Measurements from ENCODE around the gene PRKCA. TPM values are rescaled to one million over a fixed set of nuclear protein-coding genes. Genes with fewer than 3 reads are reported as not detected.

Gene PRKCA
- total RNA-seq, 1 donor from 2014 or later: 29.0 TPM

GRCh38 chr17:66432996-66433551 lies 130.7 kb downstream of the PRKCA start:
- H3K4me1 ChIP-seq: peaks cover 36% of the 10 kb centered on the region
- intact Hi-C loops (cut with DNase I): no loop called here
- no peaks in the 10 kb centered on the region for H3K27me3 ChIP-seq (ENCODE audit: low read depth)
- no peak overlapping the region for H3K27ac ChIP-seq
- ATAC-seq: no peak
- no peaks in the 10 kb centered on the region for H3K36me3 ChIP-seq
- no peak overlapping the region for H3K4me3 ChIP-seq
- TF ChIP-seq CTCF (IDR thresholded peaks at IDR 0.05): no peak
- no peak for DNase-seq
- H3K9me3 ChIP-seq: no peaks in the 10 kb centered on the region

- no peak for TF ChIP-seq CTCF (IDR thresholded peaks at IDR 0.05)
- no peak for ATAC-seq
- H3K4me1 ChIP-seq: peaks cover 35% of the 10 kb centered on the region
- intact Hi-C loops (cut with DNase I): no loop called here
- H3K9me3 ChIP-seq: no peaks in the 10 kb centered on the region
- DNase-seq: no peak
- H3K27ac ChIP-seq: no peak overlapping the region
- no peaks in the 10 kb centered on the region for H3K27me3 ChIP-seq (ENCODE audit: low read depth)
- no peaks in the 10 kb centered on the region for H3K36me3 ChIP-seq
- H3K4me3 ChIP-seq: no peak overlapping the region
Observed at GRCh38 chr17:66435182-66435581, 132.8 kb downstream of the PRKCA start.

GRCh38 chr17:66436631-66437030 lies 134.2 kb downstream of the PRKCA start:
- intact Hi-C loops (cut with DNase I): no loop called here
- H3K4me3 ChIP-seq: no peak overlapping the region
- no peaks in the 10 kb centered on the region for H3K27me3 ChIP-seq (ENCODE audit: low read depth)
- DNase-seq (no peak), ATAC-seq (no peak)
- no peaks in the 10 kb centered on the region for H3K36me3 ChIP-seq
- no peaks in the 10 kb centered on the region for H3K9me3 ChIP-seq
- TF ChIP-seq CTCF (IDR thresholded peaks at IDR 0.05): no peak
- H3K4me1 ChIP-seq: peaks cover 26% of the 10 kb centered on the region
- no peak overlapping the region for H3K27ac ChIP-seq

GRCh38 chr17:66437476-66438026 lies 135.1 kb downstream of the PRKCA start:
- no peak for DNase-seq
- H3K27me3 ChIP-seq (ENCODE audit: low read depth): no peaks in the 10 kb centered on the region
- intact Hi-C loops (cut with DNase I): no loop called here
- no peaks in the 10 kb centered on the region for H3K9me3 ChIP-seq
- no peak overlapping the region for H3K4me3 ChIP-seq
- ATAC-seq: no peak
- H3K36me3 ChIP-seq: no peaks in the 10 kb centered on the region
- peaks cover 19% of the 10 kb centered on the region for H3K4me1 ChIP-seq
- no peak for TF ChIP-seq CTCF (IDR thresholded peaks at IDR 0.05)
- H3K27ac ChIP-seq: no peak overlapping the region

- ATAC-seq (peak in 1 of 2 donors; percentile 41), DNase-seq (no peak)
- Histone ChIP-seq H3K4me3 (no peak overlapping the region), H3K36me3 (no peaks in the 10 kb centered on the region), H3K4me1 (peaks cover 13% of the 10 kb centered on the region), H3K9me3 (no peaks in the 10 kb centered on the region), H3K27me3 (ENCODE audit: low read depth) (no peaks in the 10 kb centered on the region), H3K27ac (no peak overlapping the region)
- TF ChIP-seq CTCF (IDR thresholded peaks at IDR 0.05): no peak
- intact Hi-C loops (cut with DNase I): no loop called here
Observed at GRCh38 chr17:66438101-66438500, 135.7 kb downstream of the PRKCA start.
